Parathyroid adenoma (tissue), 2 donors: Measurements from ENCODE around the gene RPL38.

Experiments
- H2AFZ ChIP-seq: fragments of 300-600 bp; sonication (generic); one replicate; pipeline ENCODE4 v1.7.0; 2017; ENCODE audit warnings: antibody characterized with exemption, mild to moderate bottlenecking
- H3K27ac ChIP-seq: fragments of 300-600 bp; sonication (generic); one replicate; pipeline ENCODE4 v1.7.0; 2017
- H3K27me3 ChIP-seq: fragments of 300-600 bp; sonication (generic); one replicate; pipeline ENCODE4 v1.7.0; 2017; ENCODE audit warnings: low read length; ENCODE audit not compliant: control insufficient read depth, insufficient read depth
- H3K36me3 ChIP-seq: fragments of 300-600 bp; sonication (generic); one replicate; pipeline ENCODE4 v1.7.0; 2017; ENCODE audit warnings: low read length; ENCODE audit not compliant: control insufficient read depth, insufficient read depth
- H3K4me1 ChIP-seq: fragments of 300-600 bp; sonication (generic); one replicate; pipeline ENCODE4 v1.7.0; 2017; ENCODE audit warnings: control low read depth
- H3K4me2 ChIP-seq: fragments of 300-600 bp; sonication (generic); one replicate; pipeline ENCODE4 v1.7.0; 2017; ENCODE audit warnings: low read length
- H3K4me3 ChIP-seq: fragments of 300-600 bp; sonication (generic); one replicate; pipeline ENCODE4 v1.7.0; 2017; ENCODE audit warnings: low read depth, low read length
- H3K79me2 ChIP-seq: fragments of 300-600 bp; sonication (generic); one replicate; pipeline ENCODE4 v1.7.0; 2017; ENCODE audit warnings: control low read depth
- H3K9ac ChIP-seq: fragments of 300-600 bp; sonication (generic); one replicate; pipeline ENCODE4 v1.7.0; 2017; ENCODE audit warnings: mild to moderate bottlenecking
- H3K9me3 ChIP-seq: fragments of 300-600 bp; sonication (generic); one replicate; pipeline ENCODE4 v1.7.0; 2017; ENCODE audit warnings: low read length; ENCODE audit not compliant: control insufficient read depth
- TF ChIP-seq, protein P1 (sequence below): fragments of 300-600 bp; sonication (generic); IDR thresholded peaks from one replicate; pipeline ENCODE4 v1.7.0; 2017; ENCODE audit warnings: antibody characterized with exemption, mild to moderate bottlenecking
- donor health status: primary hyperparathyroidism.

RPL38 gene

DNA sequence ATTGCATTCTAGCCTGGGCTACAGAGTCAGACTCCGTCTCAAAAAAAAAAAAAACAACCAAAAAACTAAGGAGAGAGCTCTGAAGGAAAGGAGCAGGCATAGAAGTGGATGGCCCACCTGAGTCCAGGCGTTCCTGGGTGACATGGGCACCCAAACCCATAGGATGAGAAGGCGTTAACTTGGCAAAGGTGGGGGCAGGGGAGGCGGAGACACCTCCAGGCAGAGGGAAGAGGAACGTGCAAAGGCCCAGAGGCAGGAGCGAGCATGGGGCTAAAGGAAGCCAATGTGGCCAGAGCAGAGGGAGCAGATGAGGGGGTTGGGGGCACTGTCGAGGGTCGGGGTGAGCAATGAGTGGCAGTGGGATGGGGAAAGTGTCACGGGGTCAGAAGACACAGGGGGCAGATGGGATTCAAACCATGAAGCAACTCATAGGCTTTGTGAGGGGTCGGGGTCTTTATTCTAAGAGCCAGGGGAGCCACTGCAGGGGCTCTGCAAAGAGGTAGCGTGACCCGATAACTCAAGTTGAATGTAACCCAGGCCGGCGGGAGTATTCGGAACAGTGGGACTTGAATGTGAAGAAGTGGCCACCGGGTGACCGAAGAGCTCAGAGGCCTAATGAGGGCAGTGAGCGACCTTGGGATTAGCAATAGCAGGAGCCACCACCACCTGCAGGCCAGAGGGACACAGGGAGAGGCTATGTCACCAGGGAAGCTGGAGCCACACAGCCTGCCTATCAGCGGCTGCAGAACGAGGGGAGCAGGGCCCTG lies 21.7 kb downstream of the RPL38 start:
- Histone ChIP-seq H3K4me2 (no peak overlapping the region), H3K4me3 (no peak overlapping the region), H2AFZ (no peak overlapping the region), H3K27ac (no peak overlapping the region), H3K9me3 (no peaks in the 10 kb centered on the region), H3K36me3 (no peaks in the 10 kb centered on the region), H3K79me2 (no peaks in the 10 kb centered on the region), H3K27me3 (no peaks in the 10 kb centered on the region), H3K9ac (no peak overlapping the region), H3K4me1 (no peaks in the 10 kb centered on the region)
- TF ChIP-seq, protein P1, sequence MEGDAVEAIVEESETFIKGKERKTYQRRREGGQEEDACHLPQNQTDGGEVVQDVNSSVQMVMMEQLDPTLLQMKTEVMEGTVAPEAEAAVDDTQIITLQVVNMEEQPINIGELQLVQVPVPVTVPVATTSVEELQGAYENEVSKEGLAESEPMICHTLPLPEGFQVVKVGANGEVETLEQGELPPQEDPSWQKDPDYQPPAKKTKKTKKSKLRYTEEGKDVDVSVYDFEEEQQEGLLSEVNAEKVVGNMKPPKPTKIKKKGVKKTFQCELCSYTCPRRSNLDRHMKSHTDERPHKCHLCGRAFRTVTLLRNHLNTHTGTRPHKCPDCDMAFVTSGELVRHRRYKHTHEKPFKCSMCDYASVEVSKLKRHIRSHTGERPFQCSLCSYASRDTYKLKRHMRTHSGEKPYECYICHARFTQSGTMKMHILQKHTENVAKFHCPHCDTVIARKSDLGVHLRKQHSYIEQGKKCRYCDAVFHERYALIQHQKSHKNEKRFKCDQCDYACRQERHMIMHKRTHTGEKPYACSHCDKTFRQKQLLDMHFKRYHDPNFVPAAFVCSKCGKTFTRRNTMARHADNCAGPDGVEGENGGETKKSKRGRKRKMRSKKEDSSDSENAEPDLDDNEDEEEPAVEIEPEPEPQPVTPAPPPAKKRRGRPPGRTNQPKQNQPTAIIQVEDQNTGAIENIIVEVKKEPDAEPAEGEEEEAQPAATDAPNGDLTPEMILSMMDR: no peak

DNA sequence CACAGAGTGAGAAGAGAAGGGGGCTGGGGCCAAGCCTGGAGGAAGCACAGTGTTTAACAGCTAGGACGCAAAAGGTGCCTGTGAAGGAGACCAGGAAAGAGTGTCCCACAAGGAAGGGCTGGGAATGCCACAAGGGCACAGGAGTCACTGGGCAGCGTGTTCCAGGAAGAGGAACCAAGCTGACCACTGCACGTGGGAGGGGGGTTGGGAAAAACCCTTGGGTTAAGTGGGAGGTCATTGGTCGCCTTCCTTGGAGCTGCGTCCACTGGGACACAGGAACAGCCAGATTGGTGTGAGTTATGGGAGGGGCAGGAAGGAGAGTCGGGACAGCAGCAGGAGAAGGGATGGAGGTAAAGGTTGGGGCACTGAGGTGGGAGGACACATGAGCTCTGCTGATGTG lies 22.8 kb downstream of the RPL38 start:
- Histone ChIP-seq H3K9ac (no peak overlapping the region), H3K36me3 (no peaks in the 10 kb centered on the region)
- TF ChIP-seq, protein P1: no peak

DNA sequence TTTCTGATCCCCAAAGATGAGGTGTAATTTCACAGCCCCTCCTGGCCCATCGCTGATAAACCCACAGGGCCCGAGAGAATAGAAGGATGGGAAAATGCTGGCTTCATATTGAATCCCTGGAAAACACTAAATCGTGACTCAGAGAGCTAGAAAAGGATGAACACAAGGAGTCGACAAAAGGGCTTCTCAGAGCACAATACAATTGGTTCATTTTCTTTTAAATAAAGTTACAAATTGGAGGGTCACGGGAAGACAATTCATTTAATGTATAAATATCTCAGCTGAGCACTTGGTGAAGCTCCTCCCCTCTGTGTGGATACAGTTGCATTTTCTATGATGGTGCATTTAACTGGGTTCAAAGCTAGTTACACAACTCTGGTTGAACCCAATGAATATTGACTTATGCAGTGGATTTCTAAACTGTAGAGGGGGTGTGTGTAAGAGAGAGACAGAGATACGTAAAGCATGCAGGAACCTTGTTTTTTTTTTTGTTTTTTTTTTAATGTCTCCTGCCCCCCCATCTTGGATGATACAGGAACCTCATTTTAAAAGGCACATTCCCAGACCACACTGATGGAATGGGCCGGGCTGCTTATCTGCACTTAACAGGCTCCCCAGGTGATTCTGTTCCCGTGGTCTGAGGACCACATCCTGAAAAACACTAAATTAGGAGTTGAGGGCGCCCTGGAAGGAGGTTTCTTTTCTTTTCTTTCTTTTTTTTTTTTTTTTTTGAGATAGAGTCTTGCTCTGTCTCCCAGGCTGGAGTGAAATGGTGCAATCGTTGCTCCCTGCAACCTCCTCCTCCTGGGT lies 24.0 kb downstream of the RPL38 start:
- no peaks in the 10 kb centered on the region for H3K4me1 ChIP-seq
- no peaks in the 10 kb centered on the region for H3K36me3 ChIP-seq

More for the DNA sequence above, 22.8 kb downstream of the RPL38 start:
- H2AFZ ChIP-seq: no peak overlapping the region
- no peaks in the 10 kb centered on the region for H3K9me3 ChIP-seq
- H3K27ac ChIP-seq: no peak overlapping the region
- H3K4me3 ChIP-seq: no peak overlapping the region
- no peak overlapping the region for H3K4me2 ChIP-seq
- no peaks in the 10 kb centered on the region for H3K4me1 ChIP-seq
- H3K79me2 ChIP-seq: no peaks in the 10 kb centered on the region
- no peaks in the 10 kb centered on the region for H3K27me3 ChIP-seq

DNA sequence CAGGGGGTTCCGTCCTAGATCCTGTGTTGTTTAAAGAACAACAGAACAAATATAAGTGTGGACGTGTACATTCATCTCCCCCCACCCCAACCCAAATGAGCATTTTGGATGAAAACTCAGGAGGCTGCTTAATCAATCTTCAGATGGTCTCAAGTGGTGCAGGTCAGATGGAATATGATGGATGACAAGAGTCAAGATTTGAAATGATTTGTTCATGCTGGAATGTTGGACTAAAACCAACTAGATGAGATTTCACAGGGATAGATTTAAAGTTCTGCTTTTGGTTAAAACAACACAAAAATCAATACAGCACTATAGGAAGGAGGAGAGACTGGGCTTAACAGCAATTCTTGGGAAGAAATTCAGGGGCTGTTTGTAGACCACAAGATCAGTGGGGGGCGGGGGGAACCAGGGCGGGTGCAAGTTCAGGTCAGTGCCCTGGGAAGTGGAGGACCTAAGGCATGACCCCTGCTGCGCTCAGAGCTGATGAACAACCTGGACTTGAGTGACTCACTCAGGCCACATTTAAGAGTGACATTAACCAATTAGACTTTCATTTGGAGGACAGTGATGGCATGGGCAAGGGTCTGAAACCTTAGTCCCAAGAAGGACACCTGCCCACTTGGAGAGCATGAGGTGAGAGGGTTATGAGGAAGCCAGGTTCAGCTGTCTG lies 25.0 kb downstream of the RPL38 start:
- Histone ChIP-seq H3K4me3 (no peak overlapping the region), H3K4me2 (no peak overlapping the region), H3K79me2 (no peaks in the 10 kb centered on the region), H3K27me3 (no peaks in the 10 kb centered on the region), H3K9ac (no peak overlapping the region), H2AFZ (no peak overlapping the region), H3K27ac (no peak overlapping the region), H3K4me1 (no peaks in the 10 kb centered on the region), H3K9me3 (no peaks in the 10 kb centered on the region), H3K36me3 (no peaks in the 10 kb centered on the region)
- TF ChIP-seq, protein P1: no peak

More for the DNA sequence above, 24.0 kb downstream of the RPL38 start:
- Histone ChIP-seq H3K27me3 (no peaks in the 10 kb centered on the region), H3K4me2 (no peak overlapping the region), H2AFZ (no peak overlapping the region), H3K9me3 (no peaks in the 10 kb centered on the region), H3K4me3 (no peak overlapping the region), H3K9ac (no peak overlapping the region), H3K27ac (no peak overlapping the region), H3K79me2 (no peaks in the 10 kb centered on the region)
- TF ChIP-seq, protein P1: no peak
